Mucosa of stomach (tissue), 1 donor: Measurements from ENCODE around the gene PCDH20.

Source experiments
- H3K27me3 ChIP-seq: one replicate; pipeline ENCODE4 v1.7.0; 2013; ENCODE audit warnings: mild to moderate bottlenecking, low read length; ENCODE audit not compliant: control insufficient read depth, insufficient read depth
- H3K36me3 ChIP-seq: one replicate; pipeline ENCODE4 v1.7.0; 2013; ENCODE audit warnings: low read length; ENCODE audit not compliant: control insufficient read depth, insufficient read depth
- H3K4me1 ChIP-seq: one replicate; pipeline ENCODE4 v1.7.0; 2013; ENCODE audit warnings: mild to moderate bottlenecking, low read length; ENCODE audit not compliant: control insufficient read depth, insufficient read depth
- H3K4me3 ChIP-seq: one replicate; pipeline ENCODE4 v1.7.0; 2013; ENCODE audit warnings: low read length
- H3K9ac ChIP-seq: one replicate; pipeline ENCODE4 v1.7.0; 2013; ENCODE audit warnings: mild to moderate bottlenecking, low read length, moderate library complexity
- H3K9me3 ChIP-seq: one replicate; pipeline ENCODE4 v1.7.0; 2013; ENCODE audit warnings: mild to moderate bottlenecking, low read length, moderate library complexity; ENCODE audit not compliant: control insufficient read depth
- donor health status: Pancreatic carcinoma.

The PCDH20 gene

GRCh38 chr13:61415749-61416148, at the start of gene PCDH20:
PCDH20 (minus strand) TSS chr13:61415849; CDS start chr13:61415158, 691 bp downstream.
- H3K4me1 ChIP-seq, result no peaks in the 10 kb centered on the region
- H3K27me3 ChIP-seq, result peaks cover 12% of the 10 kb centered on the region
- H3K4me3 ChIP-seq, result peak within 1 kb of the TSS; percentile 10
- peak within 1 kb of the TSS; percentile 45 for H3K9ac ChIP-seq
- no peaks in the 10 kb centered on the region for H3K9me3 ChIP-seq
- no peaks in the 10 kb centered on the region for H3K36me3 ChIP-seq

- Histone ChIP-seq H3K27me3 (no peaks in the 10 kb centered on the region), H3K9ac (no peak overlapping the region), H3K36me3 (no peaks in the 10 kb centered on the region), H3K4me1 (no peaks in the 10 kb centered on the region), H3K9me3 (no peaks in the 10 kb centered on the region), H3K4me3 (no peak overlapping the region)
Measured at GRCh38 chr13:61463024-61463423, 47.4 kb upstream of the PCDH20 start.

GRCh38 chr13:61453121-61453520, 37.5 kb upstream of the PCDH20 start:
- H3K4me1 ChIP-seq, result no peaks in the 10 kb centered on the region
- no peak overlapping the region for H3K9ac ChIP-seq
- no peaks in the 10 kb centered on the region for H3K36me3 ChIP-seq
- no peaks in the 10 kb centered on the region for H3K9me3 ChIP-seq
- H3K4me3 ChIP-seq, result no peak overlapping the region
- H3K27me3 ChIP-seq, result no peaks in the 10 kb centered on the region

GRCh38 chr13:61432029-61432428, 16.4 kb upstream of the PCDH20 start:
- no peaks in the 10 kb centered on the region for H3K27me3 ChIP-seq
- H3K4me1 ChIP-seq, result no peaks in the 10 kb centered on the region
- no peak overlapping the region for H3K9ac ChIP-seq
- H3K36me3 ChIP-seq, result no peaks in the 10 kb centered on the region
- no peak overlapping the region for H3K4me3 ChIP-seq
- no peaks in the 10 kb centered on the region for H3K9me3 ChIP-seq

GRCh38 chr13:61423915-61424314, 8.3 kb upstream of the PCDH20 start:
- Histone ChIP-seq H3K36me3 (no peaks in the 10 kb centered on the region), H3K9me3 (no peaks in the 10 kb centered on the region), H3K27me3 (no peaks in the 10 kb centered on the region)

GRCh38 chr13:61417086-61417570, 1.5 kb upstream of the PCDH20 start:
- Histone ChIP-seq H3K4me1 (no peaks in the 10 kb centered on the region), H3K9me3 (no peaks in the 10 kb centered on the region), H3K9ac (no peak overlapping the region), H3K27me3 (peaks cover 12% of the 10 kb centered on the region), H3K4me3 (no peak overlapping the region), H3K36me3 (no peaks in the 10 kb centered on the region)

More at GRCh38 chr13:61423915-61424314, 8.3 kb upstream of the PCDH20 start:
- Histone ChIP-seq H3K4me3 (no peak overlapping the region), H3K4me1 (no peaks in the 10 kb centered on the region), H3K9ac (no peak overlapping the region)

GRCh38 chr13:61415058-61415721, 459 bp downstream of the PCDH20 start:
- H3K9me3 ChIP-seq, result no peaks in the 10 kb centered on the region
- H3K36me3 ChIP-seq, result no peaks in the 10 kb centered on the region
- H3K4me1 ChIP-seq, result no peaks in the 10 kb centered on the region
- H3K9ac ChIP-seq, result peak overlapping the region; percentile 45
- peak overlapping the region; percentile 10 for H3K4me3 ChIP-seq
- H3K27me3 ChIP-seq, result peaks cover 12% of the 10 kb centered on the region

GRCh38 chr13:61414686-61415057, 977 bp downstream of the PCDH20 start:
- Histone ChIP-seq H3K9me3 (no peaks in the 10 kb centered on the region), H3K4me1 (no peaks in the 10 kb centered on the region), H3K36me3 (no peaks in the 10 kb centered on the region), H3K27me3 (peaks cover 12% of the 10 kb centered on the region), H3K4me3 (peak overlapping the region; percentile 10), H3K9ac (peak overlapping the region; percentile 45)

- no peaks in the 10 kb centered on the region for H3K4me1 ChIP-seq
- no peaks in the 10 kb centered on the region for H3K9me3 ChIP-seq
- no peaks in the 10 kb centered on the region for H3K36me3 ChIP-seq
- H3K9ac ChIP-seq, result peak overlapping the region; percentile 45
- H3K27me3 ChIP-seq, result peaks cover 12% of the 10 kb centered on the region
- peak overlapping the region; percentile 10 for H3K4me3 ChIP-seq
Measured at GRCh38 chr13:61413572-61414535, 1.8 kb downstream of the PCDH20 start.

- H3K9ac ChIP-seq, result no peak overlapping the region
- H3K4me1 ChIP-seq, result no peaks in the 10 kb centered on the region
- no peaks in the 10 kb centered on the region for H3K9me3 ChIP-seq
- peaks cover 12% of the 10 kb centered on the region for H3K27me3 ChIP-seq
- no peak overlapping the region for H3K4me3 ChIP-seq
- H3K36me3 ChIP-seq, result no peaks in the 10 kb centered on the region
Measured at GRCh38 chr13:61410669-61411297, 4.9 kb downstream of the PCDH20 start.

- Histone ChIP-seq H3K27me3 (peaks cover 12% of the 10 kb centered on the region), H3K9me3 (no peaks in the 10 kb centered on the region), H3K4me3 (no peak overlapping the region), H3K36me3 (no peaks in the 10 kb centered on the region), H3K9ac (no peak overlapping the region), H3K4me1 (no peaks in the 10 kb centered on the region)
Measured at GRCh38 chr13:61410266-61410665, 5.4 kb downstream of the PCDH20 start.

- Histone ChIP-seq H3K9me3 (no peaks in the 10 kb centered on the region), H3K4me1 (no peaks in the 10 kb centered on the region), H3K36me3 (no peaks in the 10 kb centered on the region)
Measured at GRCh38 chr13:61408571-61408970, 7.1 kb downstream of the PCDH20 start.

More at GRCh38 chr13:61408571-61408970, 7.1 kb downstream of the PCDH20 start:
- H3K27me3 ChIP-seq, result peaks cover 5% of the 10 kb centered on the region
- H3K4me3 ChIP-seq, result no peak overlapping the region
- H3K9ac ChIP-seq, result no peak overlapping the region
